H9 (cell line): ENCODE results near the gene KRTAP12-2. TPM values are rescaled to one million over a fixed set of nuclear protein-coding genes. Genes with fewer than 3 reads are reported as not detected.
A peak's percentile ranks its signal among the peaks of the same experiment; 100 is the strongest.

ENCODE experiments used
- DNase-seq: peaks from one replicate; pipeline ENCODE4 v3.0.0-alpha.2; 2017
- H2AFZ ChIP-seq: one replicate; pipeline ENCODE4 v1.6.1; 2013; ENCODE audit warnings: mild to moderate bottlenecking, low read length, control low read depth, moderate library complexity
- H2AK5ac ChIP-seq: 2 replicates; pipeline ENCODE4 v1.6.1; 2013; ENCODE audit warnings: low read length, control low read depth, mixed read lengths; ENCODE audit not compliant: insufficient read length
- H2BK120ac ChIP-seq: one replicate; pipeline ENCODE4 v1.6.1; 2013; ENCODE audit warnings: low read depth, mild to moderate bottlenecking, low read length, control low read depth, inconsistent platforms; ENCODE audit not compliant: poor library complexity, severe bottlenecking
- H2BK12ac ChIP-seq: 2 replicates; pipeline ENCODE4 v1.6.1; 2013; ENCODE audit warnings: low read length, control low read depth, mixed read lengths, low read depth; ENCODE audit not compliant: insufficient read length
- H2BK15ac ChIP-seq: 2 replicates; pipeline ENCODE4 v1.6.1; 2013; ENCODE audit warnings: low read depth, low read length, control low read depth
- H2BK20ac ChIP-seq: one replicate; pipeline ENCODE4 v1.6.1; 2013; ENCODE audit warnings: low read depth, mild to moderate bottlenecking, low read length, control low read depth, inconsistent platforms; ENCODE audit not compliant: poor library complexity, severe bottlenecking
- H2BK5ac ChIP-seq: 2 replicates; pipeline ENCODE4 v1.6.1; 2013; ENCODE audit warnings: low read length, control low read depth, mixed read lengths; ENCODE audit not compliant: insufficient read length
- H3K14ac ChIP-seq: 2 replicates; pipeline ENCODE4 v1.6.1; 2013; ENCODE audit warnings: low read length, control low read depth; ENCODE audit not compliant: insufficient read depth
- H3K18ac ChIP-seq: 2 replicates; pipeline ENCODE4 v1.6.1; 2013; ENCODE audit warnings: low read depth, mild to moderate bottlenecking, mixed read lengths, low read length, control low read depth; ENCODE audit not compliant: insufficient read length
- H3K23ac ChIP-seq: 2 replicates; pipeline ENCODE4 v1.6.1; 2013; ENCODE audit warnings: low read length, control low read depth, mixed read lengths, low read depth; ENCODE audit not compliant: insufficient read length
- H3K23me2 ChIP-seq: 2 replicates; pipeline ENCODE4 v1.6.1; 2013; ENCODE audit warnings: low read depth, mild to moderate bottlenecking, mixed read lengths, low read length, control low read depth; ENCODE audit not compliant: insufficient read length, poor library complexity, severe bottlenecking
- H3K27ac ChIP-seq: 2 replicates; pipeline ENCODE4 v1.5.1; 2013; ENCODE audit warnings: low read length, control low read depth, mixed read lengths, low read depth; ENCODE audit not compliant: insufficient read length
- H3K27me3 ChIP-seq: 2 replicates; pipeline ENCODE4 v1.6.1; 2013; ENCODE audit warnings: low read length, control low read depth, inconsistent platforms; ENCODE audit not compliant: insufficient read depth
- H3K4ac ChIP-seq: 2 replicates; pipeline ENCODE4 v1.6.1; 2013; ENCODE audit warnings: low read depth, mild to moderate bottlenecking, control low read depth, inconsistent platforms, low read length, moderate library complexity
- H3K4me1 ChIP-seq: 2 replicates; pipeline ENCODE4 v1.6.1; 2013; ENCODE audit warnings: low read length, control low read depth, inconsistent platforms; ENCODE audit not compliant: insufficient read depth
- H3K4me2 ChIP-seq: 2 replicates; pipeline ENCODE4 v1.6.1; 2013; ENCODE audit warnings: low read length, control low read depth, mixed read lengths; ENCODE audit not compliant: insufficient read length, insufficient read depth
- H3K56ac ChIP-seq: 2 replicates; pipeline ENCODE4 v1.6.1; 2013; ENCODE audit warnings: low read depth, mild to moderate bottlenecking, mixed read lengths, low read length, control low read depth; ENCODE audit not compliant: insufficient read length
- H3K79me1 ChIP-seq: 2 replicates; pipeline ENCODE4 v1.6.1; 2013; ENCODE audit warnings: low read depth, mild to moderate bottlenecking, moderate library complexity, low read length, control low read depth, inconsistent platforms; ENCODE audit not compliant: insufficient read depth, poor library complexity, severe bottlenecking
- H3K79me2 ChIP-seq: 2 replicates; pipeline ENCODE4 v1.6.1; 2013; ENCODE audit warnings: low read length, control low read depth, inconsistent platforms; ENCODE audit not compliant: insufficient read depth
- H3K9ac ChIP-seq: 2 replicates; pipeline ENCODE4 v1.6.1; 2013; ENCODE audit warnings: low read length, control low read depth, mixed read lengths; ENCODE audit not compliant: insufficient read length; ENCODE audit errors: extremely low read depth
- H3K9me3 ChIP-seq: one replicate; pipeline ENCODE4 v1.6.1; 2013; ENCODE audit warnings: low read depth, low read length, inconsistent platforms; ENCODE audit not compliant: control insufficient read depth
- H3T11ph ChIP-seq: one replicate; pipeline ENCODE4 v1.6.1; 2013; ENCODE audit warnings: mild to moderate bottlenecking, low read length, control low read depth, inconsistent platforms
- H4K20me1 ChIP-seq: one replicate; pipeline ENCODE4 v1.6.1; 2013; ENCODE audit not compliant: control insufficient read depth, insufficient read length, insufficient read depth
- H4K5ac ChIP-seq: 2 replicates; pipeline ENCODE4 v1.6.1; 2013; ENCODE audit warnings: low read depth, mild to moderate bottlenecking, mixed read lengths, low read length, control low read depth; ENCODE audit not compliant: insufficient read length
- H4K8ac ChIP-seq: replicated peaks from 2 replicates; pipeline ENCODE4 v1.6.1; 2013; ENCODE audit warnings: low read length, control low read depth, mixed read lengths, low read depth; ENCODE audit not compliant: insufficient read length
- H4K91ac ChIP-seq: 2 replicates; pipeline ENCODE4 v1.6.1; 2013; ENCODE audit warnings: low read depth, mild to moderate bottlenecking, moderate library complexity, mixed read lengths, low read length, control low read depth; ENCODE audit not compliant: insufficient read length
- H3K27ac Mint-ChIP-seq, 3 experiments: 2 replicates in 2 of 3; 3 replicates in 1 of 3; pipeline ENCODE4 v1.8.0; 2020 to 2021; ENCODE audit warnings: mixed read lengths in 3 of 3, mild to moderate bottlenecking in 1 of 3, moderate library complexity in 1 of 3
- H3K27me3 Mint-ChIP-seq: 2 replicates; pipeline ENCODE4 v1.8.0; 2021; ENCODE audit warnings: low read depth, mild to moderate bottlenecking, moderate library complexity, mixed read lengths
- H3K36me3 Mint-ChIP-seq, 3 experiments: 2 replicates in 2 of 3; 3 replicates in 1 of 3; pipeline ENCODE4 v1.8.0; 2020 to 2021; ENCODE audit warnings: low read depth in 3 of 3, mixed read lengths in 3 of 3; ENCODE audit not compliant: insufficient read depth in 1 of 3
- H3K4me1 Mint-ChIP-seq, 2 experiments: 2 replicates each; pipeline ENCODE4 v1.8.0; 2020; ENCODE audit warnings: mixed read lengths in 2 of 2
- H3K4me3 Mint-ChIP-seq, 2 experiments: 2 replicates in 1 of 2; 3 replicates in 1 of 2; pipeline ENCODE4 v1.8.0; 2020 to 2021; ENCODE audit warnings: mild to moderate bottlenecking in 2 of 2, mixed read lengths in 2 of 2, moderate library complexity in 1 of 2
- H3K9me3 Mint-ChIP-seq, 2 experiments: 2 replicates in 1 of 2; 3 replicates in 1 of 2; pipeline ENCODE4 v1.8.0; 2020; ENCODE audit warnings: mild to moderate bottlenecking in 2 of 2, mixed read lengths in 2 of 2, moderate library complexity in 1 of 2
- WGBS: extraction: QIAGEN DNeasy Blood & Tissue Kit; methylation state at CpG from one replicate; pipeline ENCODE4 v1.1.7; 2013; ENCODE audit warnings: missing lambda C conversion rate, low lambda C conversion rate, mixed read lengths; ENCODE audit not compliant: insufficient read length; ENCODE audit errors: extremely low coverage; 5-methylcytosine and 5-hydroxymethylcytosine counted together
- total RNA-seq: library from RNA; stranded (reverse); gene quantifications from 2 replicates; pipeline ENCODE4 v1.2.1, GENCODE V29; 2021
- TF ChIP-seq, protein P1 (sequence below): fragments of 200-600 bp; sonication (generic); conservative IDR thresholded peaks from 3 replicates; pipeline ENCODE4 v1.8.0; 2021; ENCODE audit warnings: antibody characterized with exemption, mild to moderate bottlenecking

Gene KRTAP12-2
- total RNA-seq, 1 experiment from 2014 or later = not detected

DNA sequence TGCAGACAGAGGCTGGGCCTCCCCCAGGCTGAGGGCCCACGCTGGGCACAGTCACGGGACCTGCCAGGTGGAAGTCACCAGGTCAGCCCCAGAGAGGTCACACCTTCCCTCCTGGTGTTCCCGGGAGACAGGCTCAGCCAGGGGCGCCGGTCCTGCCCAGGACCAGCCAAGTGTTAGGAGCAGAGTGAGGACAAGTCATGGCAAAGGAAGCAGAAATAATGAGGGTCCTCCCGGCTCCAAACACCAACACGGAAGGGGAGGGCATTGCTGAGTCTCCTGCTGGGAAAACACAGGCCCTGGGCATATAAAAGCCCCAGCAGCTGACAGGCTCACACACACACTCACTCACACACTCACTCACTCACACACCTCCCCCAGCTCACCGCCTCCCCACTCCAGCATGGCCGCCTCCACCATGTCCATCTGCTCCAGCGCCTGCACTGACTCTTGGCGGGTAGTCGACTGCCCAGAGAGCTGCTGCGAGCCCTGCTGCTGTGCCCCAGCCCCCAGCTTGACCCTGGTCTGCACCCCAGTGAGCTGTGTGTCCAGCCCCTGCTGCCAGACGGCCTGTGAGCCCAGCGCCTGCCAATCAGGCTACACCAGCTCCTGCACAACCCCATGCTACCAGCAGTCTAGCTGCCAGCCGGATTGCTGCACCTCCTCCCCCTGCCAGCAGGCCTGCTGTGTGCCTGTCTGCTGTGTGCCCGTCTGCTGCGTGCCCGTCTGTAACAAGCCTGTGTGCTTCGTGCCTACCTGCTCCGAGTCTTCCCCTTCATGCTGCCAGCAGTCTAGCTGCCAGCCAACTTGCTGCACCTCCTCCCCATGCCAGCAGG is 29.5 kb downstream of the KRTAP12-2 start, which contains the start of gene KRTAP10-10:
KRTAP10-10 (plus strand) TSS at position 339 of the 833 bp plus-strand sequence; CDS start at position 401, 62 bp downstream.
- TF ChIP-seq, protein P1, sequence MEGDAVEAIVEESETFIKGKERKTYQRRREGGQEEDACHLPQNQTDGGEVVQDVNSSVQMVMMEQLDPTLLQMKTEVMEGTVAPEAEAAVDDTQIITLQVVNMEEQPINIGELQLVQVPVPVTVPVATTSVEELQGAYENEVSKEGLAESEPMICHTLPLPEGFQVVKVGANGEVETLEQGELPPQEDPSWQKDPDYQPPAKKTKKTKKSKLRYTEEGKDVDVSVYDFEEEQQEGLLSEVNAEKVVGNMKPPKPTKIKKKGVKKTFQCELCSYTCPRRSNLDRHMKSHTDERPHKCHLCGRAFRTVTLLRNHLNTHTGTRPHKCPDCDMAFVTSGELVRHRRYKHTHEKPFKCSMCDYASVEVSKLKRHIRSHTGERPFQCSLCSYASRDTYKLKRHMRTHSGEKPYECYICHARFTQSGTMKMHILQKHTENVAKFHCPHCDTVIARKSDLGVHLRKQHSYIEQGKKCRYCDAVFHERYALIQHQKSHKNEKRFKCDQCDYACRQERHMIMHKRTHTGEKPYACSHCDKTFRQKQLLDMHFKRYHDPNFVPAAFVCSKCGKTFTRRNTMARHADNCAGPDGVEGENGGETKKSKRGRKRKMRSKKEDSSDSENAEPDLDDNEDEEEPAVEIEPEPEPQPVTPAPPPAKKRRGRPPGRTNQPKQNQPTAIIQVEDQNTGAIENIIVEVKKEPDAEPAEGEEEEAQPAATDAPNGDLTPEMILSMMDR = no peak
- Histone ChIP-seq H3K79me1 (no peaks in the 10 kb centered on the region), H4K20me1 (no peaks in the 10 kb centered on the region), H2BK120ac (no peak within 1 kb of the TSS), H2BK20ac (no peak within 1 kb of the TSS), H2AFZ (no peak within 1 kb of the TSS), H3K9ac (no peak within 1 kb of the TSS), H3K79me2 (no peaks in the 10 kb centered on the region), H4K5ac (no peak within 1 kb of the TSS), H4K8ac (no peak within 1 kb of the TSS), H3K23me2 (no peaks in the 10 kb centered on the region), H3K18ac (no peak within 1 kb of the TSS), H2BK5ac (no peak within 1 kb of the TSS), H3K27me3 (no peaks in the 10 kb centered on the region), H3K4ac (no peak within 1 kb of the TSS), H3K4me1 (no peaks in the 10 kb centered on the region), H4K91ac (no peak within 1 kb of the TSS), H3K56ac (no peak within 1 kb of the TSS), H2BK12ac (no peak within 1 kb of the TSS), H3K14ac (peak within 1 kb of the TSS; percentile 72; the same call in 1 of the 2 replicates), H3K4me2 (no peak within 1 kb of the TSS), H3K27ac (no peak within 1 kb of the TSS), H2BK15ac (no peak within 1 kb of the TSS), H2AK5ac (no peak within 1 kb of the TSS), H3T11ph (no peak within 1 kb of the TSS), H3K23ac (no peak within 1 kb of the TSS), H3K9me3 (no peaks in the 10 kb centered on the region)
- Mint-ChIP-seq H3K27ac (peak within 1 kb of the TSS in 2 of 3 experiments; percentile 80 to 90; a peak in 3 of 7 replicates), H3K9me3 (peaks cover 9% of the 10 kb centered on the region in 2 experiments; a peak in 3 of 5 replicates), H3K36me3 (peaks cover 0 to 2% (median under 1%) of the 10 kb centered on the region in 3 experiments; a peak in 3 of 7 replicates), H3K4me3 (no peak within 1 kb of the TSS), H3K4me1 (peaks cover 9 to 11% of the 10 kb centered on the region in 2 experiments), H3K27me3 (peaks cover 11% of the 10 kb centered on the region)
- no CpG with 5 or more reads among the region's 21 CpGs for WGBS
- DNase-seq = peak; percentile 28
